Dermis microvascular lymphatic vessel endothelial cell (primary cell): ENCODE results near the gene IFNA2. TPM values are rescaled to one million over a fixed set of nuclear protein-coding genes. Genes with fewer than 3 reads are reported as not detected.
"Not testable (repeated sequence)": the region's sequence is repeated elsewhere in the genome, so short reads cannot be mapped to it uniquely, and the experiment has no call there.

Source experiments
- DNase-seq, 2 donors: peaks; one replicate each; pipeline versions ENCODE4 v3.0.0 to v3.0.0-alpha.2; 2010; ENCODE audit warnings: low read depth in 2 of 2
- total RNA-seq: library from RNA; depleted of rRNA; stranded (reverse); fragments of >200 nt; gene quantifications from 2 replicates; pipeline ENCODE4 v1.2.1, GENCODE V29; 2014

Gene IFNA2
- total RNA-seq, result not detected in 2 replicates

DNA sequence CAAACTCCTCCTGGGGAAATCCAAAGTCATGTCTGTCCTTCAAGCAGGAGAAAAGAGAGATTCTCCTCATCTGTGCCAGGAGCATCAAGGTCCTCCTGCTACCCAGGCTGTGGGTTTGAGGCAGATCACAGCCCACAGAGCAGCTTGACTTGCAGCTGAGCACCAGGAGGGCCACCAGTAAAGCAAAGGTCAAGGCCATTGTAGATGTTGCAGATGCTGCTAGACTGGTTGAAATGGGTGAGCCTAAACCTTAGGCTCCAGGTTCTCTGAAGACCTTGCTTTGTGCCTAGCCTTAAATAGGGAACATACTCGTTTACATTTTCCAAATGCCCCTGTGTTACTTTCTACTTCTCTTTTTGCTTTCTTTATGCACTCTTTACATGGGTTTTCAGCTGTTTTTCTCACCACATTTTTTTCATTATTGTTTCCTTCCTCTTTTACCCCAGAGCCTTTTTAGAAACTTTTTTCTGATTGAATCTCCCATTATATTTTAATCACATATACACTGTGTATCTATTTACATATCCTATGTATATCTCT, at the start of gene IFNA2:
Gene IFNA2 (minus strand): TSS at position 268 of the 540 bp plus-strand sequence. CDS start 69 bp downstream, at position 199.
- no peak for DNase-seq

DNA sequence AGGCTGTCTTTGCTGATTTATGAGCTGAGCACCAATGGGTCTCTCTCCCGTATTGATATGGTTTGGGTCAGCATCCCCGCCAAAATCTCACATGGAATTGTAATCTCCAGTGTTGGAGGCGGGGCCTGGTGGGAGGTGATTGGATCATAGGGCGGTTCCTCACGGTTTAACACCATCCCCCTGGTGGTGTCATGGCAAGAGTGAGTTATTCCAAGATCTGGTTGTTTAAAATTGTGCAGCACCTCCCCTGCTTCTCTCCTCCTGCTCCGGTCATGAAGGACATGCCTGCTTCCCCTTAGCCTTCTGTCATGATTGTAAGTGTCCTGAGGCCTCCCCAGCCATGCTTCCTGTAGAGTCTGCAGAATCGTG, 49.8 kb upstream of the IFNA2 start:
- DNase-seq, result not testable (repeated sequence)

DNA sequence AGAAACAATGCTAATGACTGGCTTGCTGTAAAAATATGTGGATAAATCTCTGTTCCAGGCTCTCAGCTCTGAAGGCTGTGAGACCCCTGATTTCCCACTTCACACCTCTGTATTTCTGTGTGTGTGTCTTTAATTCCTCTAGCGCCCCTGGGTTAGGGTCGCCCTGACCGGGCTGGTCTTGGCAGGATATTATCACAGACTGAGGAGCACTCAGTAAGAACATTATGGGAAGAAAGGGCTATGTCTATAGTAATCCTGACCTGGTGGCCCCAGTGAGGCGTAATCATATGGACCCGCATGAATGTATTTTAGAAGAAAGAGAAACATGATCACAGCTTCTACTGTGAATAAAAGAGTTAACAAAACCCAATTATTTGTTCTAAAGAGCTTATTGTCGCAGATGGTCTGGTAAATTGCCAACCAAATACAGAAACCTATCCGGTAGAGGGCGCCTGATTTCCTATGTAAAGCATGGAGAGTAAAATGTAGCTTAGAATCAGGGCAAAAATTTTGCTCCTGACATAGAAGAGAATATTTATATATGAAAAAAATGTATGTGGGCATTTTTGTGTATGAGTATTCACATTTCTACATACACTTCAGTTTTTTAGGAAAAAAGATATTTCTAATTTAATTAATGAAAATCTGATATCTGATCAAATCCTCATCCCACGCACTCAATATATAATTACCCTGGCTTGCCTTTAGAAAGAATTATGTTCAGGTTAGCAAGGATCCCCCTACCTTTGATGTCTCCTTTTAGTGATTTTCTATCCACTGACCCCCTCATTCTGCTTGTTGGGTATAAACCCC, 49.2 kb upstream of the IFNA2 start:
- peak; percentile 46 to 75 for DNase-seq

DNA sequence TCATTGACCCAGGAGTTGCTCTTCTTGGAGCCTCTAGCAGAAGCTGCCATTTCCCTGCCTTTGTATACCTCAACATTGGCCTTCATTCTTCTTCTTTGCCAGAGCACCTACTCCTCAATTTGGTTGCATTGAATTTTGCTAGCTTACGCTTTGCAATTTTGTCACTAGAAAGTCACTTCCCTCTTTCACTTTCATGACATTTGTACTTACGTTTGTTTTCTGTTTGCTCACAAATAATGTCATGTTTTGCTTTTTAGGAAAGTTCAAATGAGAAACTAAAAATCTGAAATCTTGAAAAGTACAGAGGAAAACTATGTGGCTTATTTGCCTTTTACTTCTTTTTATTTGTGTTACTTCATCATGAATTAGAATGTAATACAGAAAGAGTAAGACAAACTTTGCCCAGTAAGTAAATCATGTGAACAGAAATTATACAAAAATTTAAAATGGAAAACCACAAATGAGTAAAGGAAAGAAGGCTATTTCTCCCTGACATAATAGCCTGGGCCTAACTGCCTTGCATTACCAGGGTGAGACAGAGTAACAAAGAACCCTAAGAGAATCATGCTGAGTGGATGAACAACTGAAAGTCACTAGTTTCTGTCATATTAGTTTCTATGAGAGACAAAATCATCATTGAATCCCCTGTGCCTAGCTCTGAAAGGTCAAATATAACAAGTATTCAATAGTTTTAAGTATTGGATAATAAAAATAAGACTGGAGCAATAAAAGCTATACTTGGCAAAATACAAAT, 47.7 kb upstream of the IFNA2 start:
- DNase-seq, result no peak

DNA sequence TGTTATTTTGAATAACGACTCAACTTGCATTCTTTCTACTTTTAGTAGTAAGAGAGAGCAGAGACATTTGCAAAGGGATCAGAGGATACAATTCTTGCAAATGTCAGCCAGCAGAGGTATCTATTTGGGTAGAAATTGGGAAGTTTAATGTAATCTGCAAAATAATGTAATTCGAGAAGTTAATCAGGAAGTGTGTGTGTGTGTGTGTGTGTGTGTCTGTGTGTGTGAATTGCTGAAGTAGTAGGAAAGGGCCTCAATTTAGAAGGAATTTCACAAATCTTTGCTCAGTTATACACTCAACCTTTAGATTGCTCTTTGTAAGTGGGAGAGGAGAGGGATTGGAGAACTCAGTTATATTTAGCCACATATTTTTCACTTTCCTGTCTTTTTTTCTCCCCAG, 44.0 kb upstream of the IFNA2 start:
- no peak for DNase-seq

DNA sequence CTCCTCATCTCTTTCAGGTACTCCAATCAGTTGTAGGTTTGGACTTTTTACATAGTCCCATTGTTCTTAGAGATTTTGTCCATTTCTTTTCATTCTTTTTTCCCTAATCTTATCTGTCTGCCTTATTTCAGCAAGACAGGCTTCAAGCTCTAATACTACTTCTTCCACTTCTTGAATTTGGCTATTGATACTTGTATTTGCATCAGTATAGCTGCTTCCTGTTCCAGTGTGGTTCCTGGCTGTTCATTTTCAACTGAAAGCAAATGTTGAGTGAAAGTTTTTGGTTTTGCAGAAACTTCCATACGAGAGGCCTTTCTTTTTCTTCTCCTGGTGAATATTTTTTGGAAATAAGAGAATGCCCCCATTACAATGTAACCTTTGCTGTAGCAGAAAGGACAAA, 43.0 kb upstream of the IFNA2 start:
- no peak for DNase-seq

DNA sequence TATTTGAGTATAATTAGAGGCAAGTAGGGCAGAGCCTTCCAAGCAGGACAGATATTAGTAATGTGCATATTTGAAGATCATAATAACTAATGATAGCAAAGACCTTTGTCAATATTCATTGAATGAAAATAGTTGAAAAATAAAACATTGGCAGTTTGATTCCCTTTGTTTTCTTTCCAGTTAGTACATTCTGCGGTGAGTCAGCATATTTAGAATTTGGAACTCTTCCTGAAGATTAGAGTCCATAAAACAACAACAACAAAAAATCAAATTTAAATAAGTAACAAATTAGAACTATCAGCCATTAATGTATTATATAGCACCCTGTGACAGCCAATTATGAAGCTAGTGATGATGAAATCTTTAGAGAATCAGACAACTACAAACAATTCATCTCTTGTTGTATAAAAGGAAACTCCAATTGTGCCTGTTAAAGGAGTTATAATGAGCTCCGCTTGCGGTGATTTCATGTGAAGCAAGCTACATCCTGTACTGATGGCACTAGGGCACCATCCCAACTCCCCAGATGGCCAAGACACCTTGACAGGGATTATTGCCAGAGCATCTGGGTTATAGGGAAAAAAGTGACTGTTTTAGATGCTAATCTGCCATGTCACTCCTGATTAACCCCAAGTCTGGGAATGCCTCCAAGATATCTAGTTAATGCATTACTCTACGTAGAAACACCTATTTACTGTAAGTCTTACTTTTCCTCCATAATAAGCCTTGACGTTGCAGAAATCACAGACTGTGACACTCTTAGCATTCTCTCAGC, 30.5 kb upstream of the IFNA2 start:
- DNase-seq, result no peak

DNA sequence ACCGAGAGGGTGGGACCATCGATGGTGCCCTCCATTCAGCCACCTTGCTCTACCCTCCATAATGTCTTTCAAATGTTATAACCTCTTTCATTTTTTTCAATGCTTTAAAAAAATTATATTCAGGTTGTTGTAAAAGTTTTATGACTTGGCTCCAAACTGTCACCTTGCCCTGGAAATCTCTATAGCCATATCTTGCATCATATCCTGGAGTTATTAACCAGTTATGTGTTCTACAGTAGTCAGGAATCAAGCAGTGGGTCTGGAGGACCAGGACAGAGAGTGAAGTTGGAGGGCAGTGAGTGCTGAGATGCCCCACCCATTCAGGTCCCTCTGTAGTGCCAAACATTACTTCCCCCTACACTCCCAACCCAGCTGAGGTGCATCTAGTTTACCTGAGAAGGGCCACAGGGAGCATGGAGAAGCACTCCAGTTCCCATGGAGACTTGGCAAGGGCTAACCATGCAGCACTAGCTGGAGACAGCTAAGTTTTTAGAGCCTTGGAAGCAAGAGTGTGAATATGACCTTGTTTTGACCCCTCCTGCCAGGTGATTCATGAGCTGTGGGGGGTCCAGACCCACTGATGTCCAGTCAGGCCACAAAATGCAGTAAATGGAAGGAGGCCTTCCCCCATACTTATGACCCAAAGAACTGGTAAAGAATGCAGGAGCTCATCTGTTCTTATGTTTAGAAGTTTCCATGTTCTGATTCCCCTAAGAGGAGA, 29.2 kb upstream of the IFNA2 start:
- DNase-seq, result no peak

DNA sequence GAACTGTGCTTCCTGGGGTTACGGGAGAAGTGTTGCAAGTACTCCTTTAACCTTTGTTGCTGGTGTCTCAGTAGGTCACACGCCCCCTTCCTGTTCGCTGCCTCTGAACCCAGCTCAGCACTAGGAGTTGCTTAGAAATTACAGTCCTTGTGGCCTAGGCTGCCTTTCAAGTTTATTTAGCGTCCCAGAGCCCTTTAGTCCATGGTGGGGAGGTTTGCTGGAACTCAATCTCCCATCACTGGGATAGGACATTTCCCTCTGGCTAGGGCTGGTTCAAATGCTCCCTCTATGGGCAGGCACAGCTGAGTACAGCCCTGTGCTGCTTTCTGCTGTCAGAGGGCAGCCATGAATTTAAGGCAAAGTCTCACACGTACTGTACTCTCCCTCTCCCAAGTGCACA, 28.4 kb upstream of the IFNA2 start:
- no peak for DNase-seq

DNA sequence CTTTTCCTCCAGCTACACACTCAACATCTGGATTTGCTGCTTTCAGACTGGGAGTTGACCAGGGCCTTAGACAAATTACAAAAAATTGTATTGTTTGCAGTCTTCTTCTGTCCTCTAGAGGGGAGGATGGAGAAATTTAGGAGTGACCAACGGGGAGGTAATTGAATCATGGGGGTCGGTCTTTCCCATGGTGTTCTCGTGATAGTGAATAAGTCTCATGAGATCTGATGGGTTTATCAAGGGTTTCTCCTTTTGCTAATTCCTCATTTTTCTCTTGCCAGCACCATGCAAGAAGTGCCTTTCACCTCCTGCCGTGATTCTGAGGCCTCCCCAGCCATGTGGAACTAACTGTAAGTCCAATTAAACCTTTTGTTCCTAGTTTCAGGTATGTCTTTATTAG, 28.0 kb upstream of the IFNA2 start:
- no peak for DNase-seq

DNA sequence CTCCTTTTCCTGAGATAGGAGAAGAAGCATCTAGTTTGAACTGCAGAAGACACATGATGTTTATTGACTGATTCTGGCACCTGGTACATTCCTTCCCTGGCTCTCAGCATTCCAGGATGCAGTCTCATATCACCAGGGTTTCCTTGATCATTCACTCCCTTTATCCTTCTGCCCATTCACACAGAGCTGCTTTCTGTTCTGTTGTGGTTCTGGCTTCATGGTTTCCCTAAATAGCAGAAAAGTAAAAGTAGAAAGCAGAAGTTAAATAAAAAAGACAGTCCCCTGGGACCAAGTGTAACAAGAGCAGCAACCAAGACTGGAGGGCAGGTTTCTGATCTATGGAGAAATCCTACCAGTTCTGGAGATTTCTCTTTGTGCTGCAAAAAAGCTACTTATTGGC, 26.9 kb upstream of the IFNA2 start:
- no peak for DNase-seq

DNA sequence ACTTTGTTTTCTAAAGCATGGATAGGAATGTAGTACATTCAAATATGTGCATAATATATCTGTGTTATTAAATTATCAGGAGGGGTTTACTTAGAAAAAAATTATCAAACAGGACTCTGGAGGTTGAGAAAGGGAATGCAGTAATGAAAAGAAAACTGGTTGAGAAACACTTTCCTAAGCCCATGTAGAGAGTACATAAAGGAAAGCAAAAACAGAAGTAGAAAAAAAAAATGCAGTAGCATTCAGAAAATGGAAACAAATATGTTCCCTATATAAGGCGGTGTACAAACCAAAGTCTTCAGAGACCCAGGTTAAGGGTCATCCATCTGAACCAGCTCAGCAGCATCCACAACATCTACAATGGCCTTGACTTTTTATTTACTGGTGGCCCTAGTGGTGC, 23.6 kb upstream of the IFNA2 start, which contains the start of gene IFNA8:
Gene IFNA8 (plus strand): TSS at position 301 of the 400 bp plus-strand sequence. CDS start 60 bp downstream, at position 361.
- no peak for DNase-seq

DNA sequence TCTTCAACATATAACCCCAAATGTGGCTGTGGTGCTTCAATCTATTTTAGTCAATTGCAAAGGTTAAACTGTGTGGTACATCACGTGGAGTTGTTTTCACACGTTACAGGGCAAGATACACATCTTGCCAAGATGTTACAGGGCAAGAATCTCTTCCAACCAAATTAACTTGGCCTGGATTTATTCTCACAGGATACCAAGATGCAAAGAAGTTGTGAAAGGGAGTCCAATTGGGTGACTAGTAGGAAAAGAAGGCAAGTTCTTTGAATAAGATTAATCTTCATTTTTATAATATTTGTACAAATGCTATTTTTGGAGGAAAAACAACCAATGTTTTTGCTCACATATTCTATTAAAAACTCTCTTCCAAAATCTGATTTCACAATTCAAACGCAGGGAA, 18.9 kb upstream of the IFNA2 start:
- no peak for DNase-seq

DNA sequence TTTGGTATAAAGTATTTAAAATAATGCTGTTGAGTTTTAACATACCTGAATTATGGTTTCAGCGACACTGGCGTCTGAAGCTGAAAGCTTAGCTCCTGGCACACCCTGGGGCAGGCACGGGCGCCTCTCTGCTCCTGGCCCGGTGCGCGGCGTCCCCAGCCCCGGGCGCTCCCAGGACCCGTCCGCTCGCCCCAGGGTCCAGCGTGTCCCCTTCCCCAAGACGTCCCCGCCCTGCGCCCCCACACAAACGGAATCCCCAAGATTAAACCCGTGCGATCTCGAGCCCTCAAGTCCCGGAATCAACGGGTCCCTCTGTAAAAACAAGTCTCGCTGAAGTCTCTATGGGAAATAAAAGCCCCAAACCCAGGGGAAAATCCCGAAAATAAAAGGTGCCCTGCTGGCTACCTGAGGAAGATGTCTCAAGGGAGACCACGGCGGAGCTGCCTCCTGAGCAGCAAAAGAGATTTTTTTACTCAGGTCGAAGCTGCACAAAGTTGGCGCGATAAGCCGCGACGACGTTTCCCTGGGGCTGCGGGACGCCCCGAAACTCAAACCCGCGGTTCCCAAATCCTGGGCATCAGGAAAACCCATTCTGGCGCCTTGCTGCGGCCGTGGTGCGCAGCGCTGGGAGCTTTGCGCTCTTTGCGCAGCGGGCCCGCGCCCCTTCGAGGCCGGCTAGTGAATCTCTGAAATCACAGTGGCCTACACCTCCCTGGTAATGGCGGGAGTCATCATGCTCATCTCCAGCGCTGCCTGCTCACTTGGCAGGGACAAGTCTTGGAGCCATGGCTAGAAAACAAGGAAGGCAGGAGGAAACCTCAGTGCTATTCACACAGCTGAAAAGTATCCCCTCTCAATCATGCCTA, 17.4 kb upstream of the IFNA2 start:
- DNase-seq, result no peak

DNA sequence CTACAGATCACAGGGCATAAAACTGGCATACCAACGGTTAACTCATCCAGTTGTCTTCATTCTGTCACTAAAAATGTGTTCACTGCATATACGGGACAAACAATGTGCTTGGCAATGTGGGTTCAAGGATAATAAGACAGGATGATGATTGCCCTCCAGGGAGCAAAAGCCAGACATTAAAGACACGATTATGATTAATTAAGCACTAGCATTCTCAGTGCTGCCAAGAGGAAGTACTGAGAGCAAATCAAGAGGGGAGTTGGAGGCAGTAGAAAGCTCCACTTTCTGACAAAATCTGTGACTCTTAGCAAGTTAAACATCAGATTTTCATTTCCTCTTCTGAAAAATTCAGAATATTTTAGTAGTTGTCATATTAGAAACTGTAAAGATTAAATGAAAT, 14.8 kb upstream of the IFNA2 start:
- DNase-seq, result no peak

DNA sequence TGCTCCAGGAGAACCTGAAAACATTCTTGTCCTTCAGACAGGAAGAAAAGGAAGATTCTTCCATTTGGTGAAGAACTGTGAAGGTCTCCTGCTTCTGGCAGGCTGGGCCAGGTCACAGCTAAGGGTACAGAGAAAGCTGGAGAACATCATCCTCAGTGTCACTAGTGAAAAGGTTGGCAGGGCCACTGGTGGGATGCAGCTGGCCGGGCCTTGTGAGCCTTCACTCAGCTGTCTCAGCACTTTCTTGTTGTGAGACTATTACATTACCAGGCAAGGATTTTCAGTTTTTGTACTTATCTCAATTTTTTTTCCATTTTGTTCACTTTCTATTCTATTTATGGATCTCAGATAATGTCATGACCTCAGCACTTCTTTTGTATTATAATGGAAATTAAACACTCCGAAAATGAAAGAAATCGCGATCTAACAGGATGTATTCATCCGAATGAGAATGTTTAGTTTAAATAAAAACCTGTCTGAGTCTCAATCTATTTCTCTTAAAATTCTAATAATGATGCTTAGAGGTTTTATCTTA, 13.8 kb upstream of the IFNA2 start:
- DNase-seq, result no peak

DNA sequence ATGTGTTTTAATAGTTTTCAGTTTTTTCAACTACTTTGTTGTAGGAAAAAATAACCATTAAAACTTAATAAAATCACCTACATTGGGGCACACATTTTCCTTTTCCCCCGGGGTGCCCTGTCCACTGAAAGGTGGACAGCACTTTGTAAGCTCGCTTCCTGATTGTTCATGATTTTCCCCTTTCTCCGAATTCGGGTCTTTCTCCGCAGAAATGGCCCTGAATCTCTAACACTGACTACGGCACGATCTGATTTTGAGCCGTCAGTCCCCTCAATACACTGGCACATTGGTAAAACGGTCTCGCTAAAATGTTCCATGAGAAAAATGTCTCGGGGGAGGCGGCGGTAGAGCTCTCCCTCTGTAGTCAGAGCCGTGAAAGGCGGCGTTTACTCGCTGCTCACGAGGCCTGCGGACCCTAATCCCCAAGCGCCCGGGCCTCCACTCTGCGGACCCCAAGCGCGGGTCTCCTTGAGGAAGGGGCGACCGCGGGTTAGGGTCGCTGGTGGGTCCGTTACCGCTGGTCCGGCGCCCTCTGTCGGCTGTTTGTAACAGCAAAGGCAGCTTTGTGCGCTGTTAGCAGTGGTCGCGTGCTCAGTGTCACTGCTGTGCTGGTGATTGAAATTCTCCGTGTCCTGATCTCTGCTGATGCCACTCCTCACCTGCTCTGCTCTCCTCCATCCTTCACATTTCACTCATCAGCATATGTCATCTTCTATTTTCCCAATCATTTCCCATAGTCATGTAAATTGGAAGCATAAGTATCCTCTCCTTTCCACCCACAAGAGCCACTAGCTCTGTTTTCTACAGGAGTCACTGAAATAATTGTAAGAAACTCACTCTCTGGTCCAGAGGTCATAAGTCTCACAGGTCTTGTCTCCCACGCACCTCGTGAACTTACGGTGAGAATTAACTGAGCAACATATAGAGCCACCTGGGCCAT, 10.8 kb upstream of the IFNA2 start:
- DNase-seq, result peak; percentile 12 to 44

DNA sequence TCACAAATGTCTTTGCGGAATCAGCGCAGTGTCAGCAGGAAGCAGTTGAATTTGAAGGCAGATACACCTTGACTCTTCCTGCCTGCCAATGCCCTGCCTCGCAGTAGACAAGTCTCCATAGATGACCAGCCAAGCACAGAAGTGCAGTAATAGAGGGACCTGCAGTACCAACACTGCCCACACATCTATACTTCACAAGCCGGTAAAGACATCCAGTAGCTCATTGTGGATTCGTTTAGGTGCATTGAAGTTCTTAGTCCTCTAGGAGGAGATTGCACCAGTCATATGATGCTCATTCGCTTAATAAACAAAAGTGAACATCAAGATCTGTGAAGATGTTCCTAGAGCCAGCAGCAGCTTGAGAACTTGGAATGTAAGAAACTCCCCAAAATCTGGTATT, 7.1 kb upstream of the IFNA2 start:
- peak in 1 of 2 donors; percentile 3 for DNase-seq

DNA sequence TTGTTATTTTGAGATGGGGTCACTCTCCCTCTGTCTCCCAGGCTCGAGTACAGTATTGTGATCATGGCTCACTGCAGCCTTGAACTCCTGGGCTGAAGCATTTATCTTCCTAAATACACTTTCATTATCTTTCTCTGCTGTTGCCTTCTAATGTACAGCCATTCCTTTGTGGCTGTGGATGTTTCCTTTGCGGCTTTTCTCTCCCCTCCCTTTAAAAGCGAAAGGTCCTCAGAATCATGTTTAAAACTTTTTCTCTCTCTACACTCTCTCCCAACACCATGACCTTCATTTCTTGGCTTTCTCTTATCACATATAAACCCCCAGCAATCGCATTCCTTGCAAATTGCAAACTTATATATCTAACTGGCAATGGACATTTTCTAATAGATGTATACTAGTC, 1.6 kb downstream of the IFNA2 start:
- no peak for DNase-seq
